GF-D8 (cell line): ENCODE measurements around the gene PTBP2.
A peak's percentile ranks its signal among the peaks of the same experiment; 100 is the strongest.

Experiments
- DNase-seq: peaks from one replicate; lab custom pipeline; 2025; lab: John Stamatoyannopoulos, UW

PTBP2 gene, protein sequence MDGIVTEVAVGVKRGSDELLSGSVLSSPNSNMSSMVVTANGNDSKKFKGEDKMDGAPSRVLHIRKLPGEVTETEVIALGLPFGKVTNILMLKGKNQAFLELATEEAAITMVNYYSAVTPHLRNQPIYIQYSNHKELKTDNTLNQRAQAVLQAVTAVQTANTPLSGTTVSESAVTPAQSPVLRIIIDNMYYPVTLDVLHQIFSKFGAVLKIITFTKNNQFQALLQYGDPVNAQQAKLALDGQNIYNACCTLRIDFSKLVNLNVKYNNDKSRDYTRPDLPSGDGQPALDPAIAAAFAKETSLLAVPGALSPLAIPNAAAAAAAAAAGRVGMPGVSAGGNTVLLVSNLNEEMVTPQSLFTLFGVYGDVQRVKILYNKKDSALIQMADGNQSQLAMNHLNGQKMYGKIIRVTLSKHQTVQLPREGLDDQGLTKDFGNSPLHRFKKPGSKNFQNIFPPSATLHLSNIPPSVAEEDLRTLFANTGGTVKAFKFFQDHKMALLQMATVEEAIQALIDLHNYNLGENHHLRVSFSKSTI

DNA sequence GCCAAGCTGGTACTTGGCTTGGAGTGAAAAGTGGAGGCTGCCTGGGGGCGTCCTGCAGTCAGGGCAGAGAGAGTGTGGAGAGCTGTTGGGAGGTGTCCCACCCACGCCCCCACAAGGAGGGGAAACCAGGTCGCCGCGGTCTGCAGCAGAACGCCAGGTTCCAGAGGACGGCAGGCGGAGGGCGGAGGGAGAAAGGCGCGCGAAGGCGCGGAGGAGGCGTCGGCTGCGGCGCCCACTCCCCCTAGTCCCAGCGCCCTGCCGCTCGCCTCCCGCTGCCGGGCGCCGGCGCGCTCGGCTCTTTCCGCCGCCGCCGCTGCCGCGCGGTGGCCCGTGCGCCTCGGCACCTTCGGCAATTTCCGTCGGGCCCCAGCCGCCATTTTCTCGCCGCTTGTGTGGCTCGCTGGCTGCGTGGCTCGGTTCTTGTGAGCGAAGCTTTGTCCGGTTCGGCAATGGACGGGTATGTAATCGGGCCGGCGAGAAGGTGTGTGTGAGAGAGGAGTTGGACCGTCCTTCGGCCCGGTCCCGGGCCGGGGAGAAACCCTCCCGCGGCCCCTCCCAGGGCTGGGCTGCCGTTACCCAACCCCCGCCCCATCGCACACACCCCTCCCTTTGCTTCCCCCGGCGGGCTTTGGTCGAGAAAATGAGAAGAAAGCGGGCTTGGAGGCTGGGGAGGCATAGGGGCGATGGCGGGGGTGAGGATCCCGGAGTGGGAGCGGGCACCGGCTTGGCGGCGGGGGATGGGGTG, at the start of gene PTBP2:
TSS of gene PTBP2 (plus strand) at position 369 of the 745 bp plus-strand sequence. CDS start at position 450, 81 bp downstream.
- DNase-seq = peak; percentile 32

DNA sequence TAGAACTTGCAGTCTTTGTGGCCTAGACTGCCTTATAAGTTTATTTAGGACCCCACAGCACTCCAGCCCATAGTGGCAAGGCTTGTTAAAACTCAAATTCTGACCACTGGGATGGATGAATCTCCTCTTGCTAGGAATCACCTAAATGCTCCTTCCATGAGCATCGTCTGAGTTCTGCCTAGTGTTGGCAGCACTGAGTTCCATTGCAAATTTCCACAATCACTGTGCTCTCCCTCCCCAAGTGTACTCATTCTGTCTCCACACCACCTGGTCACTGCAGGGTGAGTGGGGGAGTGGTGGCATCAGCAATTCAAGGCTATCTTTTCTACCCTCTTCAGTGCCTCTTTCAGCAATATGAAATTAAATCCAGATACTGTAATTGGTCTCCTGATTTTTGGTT, 46.7 kb upstream of the PTBP2 start:
- no peak for DNase-seq

DNA sequence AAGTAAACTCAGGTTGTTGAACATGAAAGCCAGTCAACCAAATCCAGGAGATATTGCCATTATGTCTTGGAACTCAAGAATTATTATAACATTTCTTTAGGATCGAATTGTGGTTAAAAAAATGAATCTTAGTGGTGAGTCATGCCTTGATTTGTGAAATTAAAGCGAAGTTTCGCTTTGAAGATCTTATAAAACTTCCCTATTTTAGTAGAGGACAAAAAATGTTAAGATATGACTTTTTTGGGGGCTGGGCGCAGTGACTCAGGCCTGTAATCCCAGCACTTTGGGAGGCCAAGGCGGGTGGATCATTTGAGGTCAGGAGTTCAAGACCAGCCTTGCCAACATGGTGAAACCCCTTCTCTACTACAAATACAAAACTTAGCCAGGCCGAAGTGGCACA, 39.5 kb upstream of the PTBP2 start:
- DNase-seq = no peak

DNA sequence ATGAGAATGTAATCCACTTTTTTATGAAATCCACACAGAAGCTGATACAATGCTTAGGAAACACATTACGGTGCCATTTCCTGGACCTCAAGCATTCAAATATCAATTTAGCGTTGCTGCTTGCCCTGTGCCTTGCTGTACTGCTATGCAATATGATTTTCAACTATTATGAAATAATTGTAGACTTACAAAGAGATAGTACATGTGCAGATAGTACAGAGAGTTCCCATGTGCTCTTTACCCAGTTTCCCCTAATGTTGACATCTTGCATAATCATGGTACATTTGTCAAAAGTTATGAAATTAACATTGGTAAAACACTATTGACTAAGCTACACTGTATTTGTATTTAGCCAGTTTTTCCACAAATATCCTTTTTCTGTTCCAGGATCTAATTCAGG, 37.7 kb upstream of the PTBP2 start:
- DNase-seq = no peak

DNA sequence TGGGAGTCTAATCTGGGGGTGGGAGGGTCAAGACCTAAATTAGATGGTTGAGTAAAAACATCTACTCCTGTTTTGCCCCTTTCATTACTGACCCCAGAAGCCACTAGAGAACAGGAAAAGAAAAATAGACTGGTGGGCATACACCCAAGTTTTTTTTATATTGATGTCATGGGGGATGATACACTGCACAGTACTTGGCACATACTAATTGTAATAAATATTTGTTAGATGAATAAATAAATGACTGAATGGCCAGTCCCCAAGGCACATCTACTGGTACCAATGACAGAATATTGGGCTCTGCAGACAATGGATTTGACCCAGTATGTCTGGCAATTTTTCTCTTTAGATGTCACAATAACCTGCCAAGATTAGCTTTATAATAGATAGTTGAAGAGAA, 36.8 kb upstream of the PTBP2 start:
- DNase-seq = no peak

DNA sequence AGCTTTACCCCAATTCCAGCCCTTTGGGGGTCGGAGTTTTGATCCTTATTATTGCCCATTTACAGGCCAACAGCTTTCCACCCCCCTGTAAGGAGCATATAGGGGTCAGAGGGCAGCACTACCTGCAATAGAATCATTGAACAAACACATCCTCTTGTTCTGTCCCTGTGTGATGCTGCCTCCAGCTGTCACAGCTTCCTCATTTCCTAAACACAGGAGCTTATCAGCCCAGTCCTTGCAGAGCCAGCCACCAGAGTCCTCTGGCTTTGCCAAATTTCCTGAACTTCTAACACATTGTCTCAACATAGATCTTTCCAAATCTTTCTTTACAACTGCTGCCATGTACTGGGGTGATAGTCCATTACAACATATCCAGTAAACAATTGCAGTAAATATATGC, 32.8 kb upstream of the PTBP2 start:
- DNase-seq = no peak

DNA sequence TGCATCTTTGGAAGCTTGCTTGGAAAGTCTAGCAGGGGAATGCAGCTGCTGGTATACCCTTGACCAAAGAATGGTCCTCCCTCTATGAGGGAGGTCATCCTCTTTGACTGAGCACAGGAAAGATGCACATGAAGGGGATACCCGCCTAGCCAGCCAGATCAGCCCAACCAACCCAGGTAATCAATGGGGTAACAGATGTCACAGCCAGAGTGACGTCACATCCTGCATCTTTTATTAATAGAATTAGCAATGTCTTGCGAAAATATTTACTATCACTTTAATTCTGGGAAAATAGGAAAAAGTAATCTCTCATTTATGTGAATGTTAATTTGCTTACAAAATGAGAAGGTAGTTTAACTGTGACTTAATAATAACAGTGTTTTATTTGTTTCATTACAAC, 25.6 kb upstream of the PTBP2 start:
- DNase-seq = no peak

DNA sequence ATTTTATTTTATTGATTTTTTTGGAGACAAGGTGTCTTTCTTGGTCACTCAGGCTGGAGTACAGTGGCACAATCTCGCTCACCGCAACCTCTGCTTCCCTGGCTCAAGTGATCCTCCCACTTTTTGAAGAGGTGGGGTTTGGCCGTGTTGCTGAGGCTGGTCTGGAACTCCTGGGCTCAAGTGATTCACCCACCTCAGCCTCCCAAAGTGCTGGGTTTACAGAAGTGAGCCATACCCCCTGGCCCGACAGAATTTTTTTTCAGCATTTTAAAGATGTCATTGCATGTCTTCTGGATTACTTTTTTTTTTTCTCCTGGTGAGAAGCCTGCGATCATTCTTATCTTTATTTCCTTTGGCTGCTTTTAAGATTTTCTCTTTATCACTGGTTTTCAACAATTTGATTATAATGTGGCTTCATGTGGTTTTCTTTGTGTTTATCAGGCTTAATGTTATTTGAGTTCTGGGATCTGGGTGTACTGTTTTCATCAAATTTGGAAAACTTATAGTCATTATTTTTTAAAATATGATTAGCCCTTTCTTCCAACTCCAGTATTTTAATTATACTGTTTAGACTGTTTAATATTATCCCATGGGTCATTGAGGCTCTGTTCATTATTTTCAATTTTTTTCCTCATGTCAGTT, 23.1 kb upstream of the PTBP2 start:
- DNase-seq = no peak

DNA sequence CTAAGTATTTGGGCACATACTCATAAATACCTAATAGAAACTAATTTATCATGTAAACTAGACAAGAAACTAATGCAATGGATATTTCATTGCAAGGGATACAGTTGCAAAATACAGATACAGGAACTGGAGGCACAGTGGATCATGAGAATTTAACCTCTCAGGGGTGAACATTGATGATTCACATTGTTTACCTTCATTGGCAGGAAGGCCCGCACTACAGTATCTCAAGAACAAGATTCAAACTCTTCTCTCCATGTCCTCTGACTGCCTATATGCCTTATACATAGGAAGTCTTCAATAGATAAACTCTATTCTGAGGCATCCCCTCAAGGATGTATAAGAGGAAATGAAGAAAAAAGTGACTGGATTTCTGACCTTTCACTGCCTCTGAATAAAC, 18.4 kb upstream of the PTBP2 start:
- no peak for DNase-seq

DNA sequence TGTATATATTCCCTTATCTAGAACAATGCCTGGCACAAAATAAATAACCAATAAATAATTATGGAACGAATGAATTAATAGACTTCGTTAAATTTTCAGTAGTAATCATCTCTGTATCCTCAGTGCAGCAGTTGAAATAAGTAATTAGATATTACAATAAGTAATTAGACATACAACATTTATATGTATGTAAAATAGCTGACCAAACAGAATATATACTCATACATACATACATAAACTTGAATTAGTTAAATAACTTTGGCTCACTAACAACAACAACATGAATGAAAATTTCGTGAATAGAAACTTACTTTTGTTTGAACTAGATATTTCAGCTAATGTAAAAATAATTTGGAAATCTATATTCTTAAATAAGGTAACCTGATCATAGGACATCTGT, 14.6 kb upstream of the PTBP2 start:
- no peak for DNase-seq

DNA sequence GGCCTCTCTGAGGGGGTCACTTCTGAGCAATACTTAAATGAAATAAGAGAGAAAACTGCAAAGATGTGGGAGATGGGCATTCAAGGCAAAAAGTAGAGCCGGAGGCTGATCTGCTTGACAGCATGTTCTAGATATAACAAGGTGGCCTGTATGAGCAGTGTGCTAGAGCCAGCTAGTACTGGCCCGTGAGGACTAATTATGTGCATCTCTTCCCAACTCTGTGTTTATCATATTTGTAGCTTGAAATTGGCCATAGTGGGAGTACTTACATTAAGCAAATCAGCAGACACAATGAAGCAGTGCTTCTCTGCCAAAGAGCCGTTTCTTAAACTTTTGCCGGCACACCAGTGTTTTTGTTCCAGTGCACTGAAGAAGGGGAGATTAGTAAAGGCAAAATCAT, 13.1 kb upstream of the PTBP2 start:
- DNase-seq = no peak

DNA sequence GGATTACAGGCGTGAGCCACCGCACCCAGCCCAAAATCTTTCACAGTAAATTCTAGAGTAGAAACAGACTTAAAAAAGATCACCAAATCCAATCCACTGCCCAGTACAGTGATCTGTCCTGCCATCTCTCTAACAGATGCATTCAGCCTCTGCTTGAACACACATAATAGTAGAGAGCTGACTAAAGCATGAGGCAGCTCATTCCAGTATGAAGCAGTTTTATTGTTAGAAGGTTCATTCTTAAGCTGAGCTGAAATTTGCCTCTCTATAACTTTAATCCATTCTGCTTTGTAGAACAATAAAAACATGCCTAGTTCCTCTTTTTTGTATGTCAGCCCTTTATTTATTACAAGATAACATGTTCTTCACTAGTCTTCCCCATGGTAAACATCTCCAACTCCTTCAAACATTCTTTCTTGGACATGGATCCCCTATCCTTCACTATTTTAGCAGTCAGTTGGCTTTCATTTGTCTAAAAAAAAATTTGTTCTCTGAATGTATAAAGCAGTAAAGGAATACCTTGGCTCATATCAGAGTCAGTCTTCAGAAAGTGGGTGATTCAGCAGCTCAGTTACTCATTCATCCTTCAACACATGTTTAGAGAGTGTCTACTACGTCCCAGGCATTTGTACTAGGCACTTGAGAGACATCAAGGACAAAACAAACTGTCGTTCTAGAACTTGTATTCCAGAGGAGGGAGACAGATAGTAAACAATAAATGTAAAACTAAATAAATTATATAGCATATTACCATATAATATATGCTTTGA, 10.7 kb upstream of the PTBP2 start:
- DNase-seq = no peak

DNA sequence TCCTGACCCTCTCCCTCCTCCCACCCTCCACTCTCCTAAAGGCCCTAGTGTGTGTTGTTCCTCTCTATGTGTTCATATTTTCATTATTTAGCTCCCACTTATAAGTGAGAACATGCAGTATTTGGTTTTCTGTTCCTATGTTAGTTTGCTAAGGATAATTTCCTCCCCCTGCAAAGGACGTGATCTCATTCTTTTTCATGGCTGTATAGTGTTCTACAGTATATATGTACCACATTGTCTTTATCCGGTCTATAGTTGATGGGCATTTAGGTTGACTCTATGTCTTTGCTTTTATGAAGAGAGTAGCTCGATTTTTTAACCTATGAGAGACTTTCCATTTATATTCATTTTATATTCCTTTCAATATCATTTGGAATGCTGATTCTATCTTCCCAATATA, 7.9 kb upstream of the PTBP2 start:
- DNase-seq = no peak

DNA sequence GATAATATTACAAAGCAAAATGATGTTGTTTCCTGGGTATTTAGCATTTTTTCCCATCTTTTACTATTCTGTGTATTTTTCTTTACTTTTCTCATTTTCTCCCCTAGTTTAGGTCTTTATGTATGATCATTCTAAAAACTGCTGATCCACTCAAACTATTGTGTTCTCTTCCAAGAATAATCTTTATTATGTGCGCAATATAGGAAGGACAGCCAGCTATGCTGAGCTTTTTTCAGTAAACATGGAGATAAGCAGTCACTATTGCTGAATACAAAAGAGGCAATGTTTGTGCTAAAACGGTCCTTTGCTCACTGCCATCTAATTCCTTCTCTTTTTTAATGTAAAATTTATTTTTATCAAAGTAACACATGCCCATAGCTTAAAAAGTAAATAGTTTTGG, 6.7 kb upstream of the PTBP2 start:
- no peak for DNase-seq

DNA sequence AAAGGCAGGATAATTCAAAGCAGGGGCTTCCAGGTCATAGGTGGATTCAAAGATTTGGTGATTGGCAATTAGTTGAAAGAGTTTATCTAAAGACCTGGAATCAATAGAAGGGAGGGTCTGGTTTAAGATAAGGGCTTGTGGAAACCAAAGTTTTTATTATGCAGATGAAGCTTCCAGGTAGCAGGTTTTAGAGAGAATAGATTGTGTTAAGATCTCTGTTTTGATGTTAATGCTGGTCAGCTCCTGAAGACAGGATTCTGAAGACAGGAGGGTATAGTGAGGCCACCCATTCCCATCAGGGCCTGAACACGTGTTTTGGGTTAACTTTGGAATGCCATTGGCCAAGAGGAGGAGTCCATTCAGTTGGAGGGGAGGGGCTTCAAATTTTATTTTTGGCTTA, 6.1 kb upstream of the PTBP2 start:
- no peak for DNase-seq

DNA sequence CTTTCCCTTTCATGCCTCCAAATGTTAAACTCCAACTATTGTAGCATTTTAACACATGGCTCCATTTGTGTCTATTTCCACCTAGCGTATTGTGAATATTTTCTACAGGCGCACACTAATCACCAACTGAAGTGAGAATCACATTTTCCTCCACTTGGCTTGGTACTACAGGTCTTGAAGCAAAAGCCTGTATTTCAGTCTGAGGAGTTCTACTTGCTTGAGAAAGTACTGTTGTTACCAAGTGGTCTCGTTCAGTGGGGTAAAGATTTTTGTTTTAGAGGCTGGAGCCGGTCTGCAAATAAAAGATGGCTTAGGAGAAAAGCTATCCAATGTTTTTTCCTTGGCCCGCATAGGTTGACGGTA, 550 bp upstream of the PTBP2 start:
- DNase-seq = no peak

DNA sequence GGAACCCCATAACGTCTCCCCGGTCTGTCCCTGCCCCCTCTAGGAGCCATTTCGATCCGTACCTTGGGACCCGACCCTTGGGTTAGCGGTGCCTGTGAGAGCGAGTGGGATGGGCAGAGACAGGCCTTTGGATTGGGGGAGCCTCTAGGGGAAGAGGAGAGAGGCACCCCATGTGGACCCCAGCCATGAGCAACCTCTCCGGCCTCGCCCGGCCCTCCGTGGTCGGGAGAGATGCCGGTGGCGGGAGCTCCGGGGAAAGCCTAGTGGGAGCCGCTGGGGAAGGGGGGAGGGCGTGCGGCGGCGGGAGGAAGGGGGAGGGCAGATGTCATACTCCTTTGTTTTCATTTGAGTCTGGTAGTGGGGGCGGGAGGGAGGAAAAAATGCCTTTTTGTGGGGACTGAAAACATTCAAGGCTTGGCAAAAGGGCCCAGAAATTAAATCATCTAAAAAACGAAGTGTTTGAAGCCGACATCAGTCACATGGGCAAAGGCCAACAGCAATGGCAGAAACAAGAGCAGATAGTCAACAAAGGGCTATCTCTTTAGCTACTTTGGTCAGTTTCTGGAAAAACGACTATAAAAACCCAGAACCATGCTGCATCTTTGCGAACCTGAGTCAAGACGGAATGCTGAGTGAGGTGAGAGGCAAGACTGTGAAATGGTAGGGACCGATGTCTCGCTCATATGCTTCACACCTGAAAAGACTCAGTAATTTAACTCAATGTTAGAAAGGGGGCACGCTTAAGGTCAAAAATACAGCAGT, 758 bp downstream of the PTBP2 start:
- DNase-seq = no peak

DNA sequence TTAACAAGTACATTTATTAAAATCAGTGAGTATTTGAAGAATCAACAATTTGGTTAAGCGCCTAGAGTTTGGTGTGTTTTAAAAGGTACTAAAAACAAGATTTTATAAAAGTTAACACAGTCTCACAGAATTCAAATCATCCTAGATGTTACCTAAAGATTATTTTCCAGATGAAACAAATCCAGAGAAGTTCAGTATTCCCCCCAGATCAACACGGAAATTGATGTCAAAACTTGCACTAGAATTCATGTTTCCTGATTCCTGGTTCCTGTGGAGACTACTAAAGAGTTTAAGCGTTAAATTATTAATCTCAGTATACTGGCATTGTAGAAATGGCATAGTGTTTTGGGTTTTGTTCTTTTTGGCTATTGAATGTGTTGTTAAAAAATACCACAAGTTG, 1.4 kb downstream of the PTBP2 start:
- DNase-seq = no peak

DNA sequence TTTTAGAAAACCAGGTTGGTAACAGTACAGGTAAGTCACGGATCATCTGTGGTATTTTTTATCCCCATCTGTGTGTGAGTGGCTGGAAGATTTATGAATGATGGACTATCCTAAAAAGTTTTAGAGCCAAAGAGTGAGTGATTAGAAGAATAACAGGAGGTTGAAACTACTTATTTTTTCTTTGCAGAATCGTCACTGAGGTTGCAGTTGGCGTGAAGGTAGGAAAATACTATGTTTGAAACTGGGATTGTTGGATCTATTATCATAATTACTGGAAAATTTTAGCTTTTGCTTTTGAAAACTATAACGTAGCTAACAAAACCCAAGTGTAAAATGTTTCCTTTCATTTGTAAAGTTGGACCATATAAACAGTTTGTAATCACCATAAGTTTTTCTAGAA, 1.8 kb downstream of the PTBP2 start:
- DNase-seq = no peak

DNA sequence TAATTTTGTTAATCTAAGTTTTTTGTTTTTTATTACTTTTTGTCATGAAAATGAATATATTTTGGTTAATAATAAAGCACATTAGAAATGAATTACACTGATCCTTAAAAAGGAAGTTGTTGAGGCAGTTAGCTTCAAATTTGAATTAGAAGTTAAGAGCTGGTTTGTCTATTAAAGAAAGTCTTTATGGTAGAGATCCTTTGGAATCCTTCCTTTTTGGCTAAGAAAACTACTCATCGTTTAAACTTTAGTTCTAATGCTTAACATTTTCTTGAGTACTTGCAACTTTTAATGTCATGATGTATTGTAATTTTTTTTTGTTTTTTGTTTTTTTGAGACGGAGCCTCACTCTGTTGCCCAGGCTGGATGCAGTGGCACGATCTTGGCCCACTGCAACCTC, 2.4 kb downstream of the PTBP2 start:
- no peak for DNase-seq

DNA sequence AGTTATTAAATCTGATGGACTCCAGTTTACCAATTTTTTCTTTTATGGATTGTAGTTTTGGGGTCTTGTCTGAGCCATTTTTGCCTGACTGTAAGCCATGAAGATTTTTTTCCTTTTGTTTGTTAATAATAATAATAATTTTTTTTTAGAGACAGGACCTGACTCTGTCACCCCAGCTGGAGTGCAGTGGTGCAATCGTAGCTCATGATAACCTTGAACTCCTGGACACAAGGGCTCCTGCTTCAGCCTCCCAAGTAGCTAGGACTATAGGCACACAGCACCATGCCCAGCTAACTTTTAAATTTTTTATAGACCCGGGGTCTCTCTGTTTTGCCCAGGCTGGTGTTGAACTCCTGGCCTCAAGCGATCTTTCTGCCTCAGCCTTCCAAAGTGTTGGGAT, 6.3 kb downstream of the PTBP2 start:
- DNase-seq = no peak
